Body of pancreas (tissue), 4 donors: ENCODE measurements around the gene SRPK2. TPM values are rescaled to one million over a fixed set of nuclear protein-coding genes. Genes with fewer than 3 reads are reported as not detected.
"Not testable (repeated sequence)": the region's sequence is repeated elsewhere in the genome, so short reads cannot be mapped to it uniquely, and the experiment has no call there.

Experiments used
- ATAC-seq: fragments of 150-250 bp; one replicate; pipeline ENCODE4 v1.9.1; 2016
- DNase-seq, 4 donors: peaks; one replicate each; pipeline ENCODE4 v3.0.0-alpha.2; 2019
- H3K27ac ChIP-seq, 4 donors: fragments of 200-600 bp; sonication (generic); 1 replicate in 3 of 4; 2 replicates in 1 of 4; pipeline versions ENCODE4 v1.5.1 to v1.6.1; 2016 to 2019; ENCODE audit warnings: mild to moderate bottlenecking in 1 of 4, mixed read lengths in 1 of 4, moderate library complexity in 1 of 4
- H3K27me3 ChIP-seq, 2 donors: fragments of 200-600 bp; sonication (generic); one replicate each; pipeline ENCODE4 v1.6.0; 2016; ENCODE audit warnings: mild to moderate bottlenecking in 1 of 2
- H3K36me3 ChIP-seq, 2 donors: fragments of 200-600 bp; sonication (generic); replicated peaks in 1 of 2; 2 replicates each; pipeline ENCODE4 v1.5.1; 2016; ENCODE audit warnings: low read depth in 2 of 2; ENCODE audit not compliant: insufficient read depth in 1 of 2
- H3K4me1 ChIP-seq: fragments of 200-600 bp; sonication (generic); one replicate; pipeline ENCODE4 v1.6.0; 2016
- H3K4me3 ChIP-seq, 2 donors: fragments of 200-600 bp; sonication (generic); 1 replicate in 1 of 2; 2 replicates in 1 of 2; pipeline ENCODE4 v1.5.1; 2016 to 2019
- H3K9me3 ChIP-seq, 3 donors: fragments of 200-600 bp; sonication (generic); 1 replicate in 2 of 3; 2 replicates in 1 of 3; pipeline ENCODE4 v1.5.1; 2016
- POLR2A ChIP-seq, 3 donors: fragments of 450-650 bp; IDR thresholded peaks; one replicate each; pipeline ENCODE4 v1.6.1; 2016; ENCODE audit warnings: antibody characterized with exemption in 3 of 3, mild to moderate bottlenecking in 2 of 3
- WGBS, 2 donors: methylation state at CpG; one replicate each; pipeline ENCODE4 v1.1.5; 2017; 5-methylcytosine and 5-hydroxymethylcytosine counted together
- intact Hi-C: fragments of 100-400 bp; cut with DNase I; formaldehyde crosslinking; loops from one replicate; pipeline ENCODE4 v1.15.1; 2023
- total RNA-seq, 2 donors: library from RNA; depleted of rRNA; stranded (reverse); fragments of >200 nt; gene quantifications; one replicate each; pipeline ENCODE4 v1.1.0, GENCODE V29; 2016
- TF ChIP-seq, protein P1 (sequence below), 7 experiments: fragments of 450-650 bp in 4 of 7; fragments of 200-600 bp in 3 of 7; sonication (generic) in 3 of 7; IDR thresholded peaks; one replicate each; pipeline ENCODE4 v1.5.1; 2016 to 2019; ENCODE audit warnings: antibody characterized with exemption in 7 of 7

SRPK2 gene
- total RNA-seq, 2 donors from 2014 or later, result 23.4 to 31.1 TPM

- 65 to 76% methylated on average over 2 of the region's 2 CpGs for WGBS, 2 donors
- no peak for TF ChIP-seq POLR2A (IDR thresholded peaks at IDR 0.05)
- TF ChIP-seq, protein P1, sequence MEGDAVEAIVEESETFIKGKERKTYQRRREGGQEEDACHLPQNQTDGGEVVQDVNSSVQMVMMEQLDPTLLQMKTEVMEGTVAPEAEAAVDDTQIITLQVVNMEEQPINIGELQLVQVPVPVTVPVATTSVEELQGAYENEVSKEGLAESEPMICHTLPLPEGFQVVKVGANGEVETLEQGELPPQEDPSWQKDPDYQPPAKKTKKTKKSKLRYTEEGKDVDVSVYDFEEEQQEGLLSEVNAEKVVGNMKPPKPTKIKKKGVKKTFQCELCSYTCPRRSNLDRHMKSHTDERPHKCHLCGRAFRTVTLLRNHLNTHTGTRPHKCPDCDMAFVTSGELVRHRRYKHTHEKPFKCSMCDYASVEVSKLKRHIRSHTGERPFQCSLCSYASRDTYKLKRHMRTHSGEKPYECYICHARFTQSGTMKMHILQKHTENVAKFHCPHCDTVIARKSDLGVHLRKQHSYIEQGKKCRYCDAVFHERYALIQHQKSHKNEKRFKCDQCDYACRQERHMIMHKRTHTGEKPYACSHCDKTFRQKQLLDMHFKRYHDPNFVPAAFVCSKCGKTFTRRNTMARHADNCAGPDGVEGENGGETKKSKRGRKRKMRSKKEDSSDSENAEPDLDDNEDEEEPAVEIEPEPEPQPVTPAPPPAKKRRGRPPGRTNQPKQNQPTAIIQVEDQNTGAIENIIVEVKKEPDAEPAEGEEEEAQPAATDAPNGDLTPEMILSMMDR (IDR thresholded peaks at IDR 0.05), result no peak
- Histone ChIP-seq H3K27me3 (no peaks in the 10 kb centered on the region), H3K4me3 (no peak overlapping the region), H3K27ac (no peak overlapping the region), H3K4me1 (peaks cover 38% of the 10 kb centered on the region), H3K9me3 (no peaks in the 10 kb centered on the region), H3K36me3 (no peaks in the 10 kb centered on the region)
- ATAC-seq (no peak), DNase-seq (no peak)
- intact Hi-C loops, result no loop called here
Measured at GRCh38 chr7:105305633-105306032, 83.1 kb downstream of the SRPK2 start.

DNA sequence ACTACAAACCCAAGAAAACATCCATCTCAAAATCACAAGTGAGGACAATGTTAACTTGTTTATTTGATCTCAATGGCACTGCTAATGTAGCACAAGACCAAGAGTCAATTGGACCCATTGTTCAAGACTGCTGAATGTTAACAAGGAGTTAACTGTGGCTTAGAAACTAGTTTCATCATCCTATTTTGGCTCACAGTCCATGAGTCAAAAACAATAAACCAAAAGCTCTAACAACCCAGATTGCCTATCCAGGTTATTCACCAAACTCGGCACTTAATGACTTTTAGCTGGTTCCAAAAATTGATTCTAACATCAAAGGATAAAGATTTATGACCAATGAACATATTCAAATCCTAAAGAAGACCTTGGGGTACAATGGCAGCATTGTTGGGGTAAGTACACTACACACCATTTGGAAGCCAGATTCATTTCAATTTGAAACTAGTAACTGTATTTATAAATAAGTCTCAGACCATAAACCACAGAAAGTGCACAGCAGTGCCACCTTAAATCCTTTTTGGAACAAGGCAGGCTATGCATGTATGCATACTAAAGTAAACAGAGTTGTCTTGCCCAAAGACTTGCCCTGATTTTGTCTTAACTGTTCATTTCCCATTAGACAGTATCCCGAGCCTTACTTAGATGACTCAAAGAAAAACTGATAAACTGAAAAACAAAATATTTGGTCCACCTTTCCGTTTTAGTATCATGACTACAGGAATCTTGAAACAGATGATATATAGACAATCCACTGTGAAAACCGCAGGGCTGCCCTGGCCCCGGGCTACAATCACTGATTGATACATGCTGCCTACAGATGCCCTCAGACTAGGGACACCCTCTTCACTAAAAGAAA, 84.5 kb downstream of the SRPK2 start:
- intact Hi-C loops, result no loop called here
- Histone ChIP-seq H3K4me3 (no peak overlapping the region), H3K27ac (peak overlapping the region in 2 of 4 donors; percentile 20 to 55), H3K4me1 (peaks cover 30% of the 10 kb centered on the region), H3K9me3 (no peaks in the 10 kb centered on the region), H3K36me3 (no peaks in the 10 kb centered on the region), H3K27me3 (no peaks in the 10 kb centered on the region)
- ATAC-seq (peak; percentile 73), DNase-seq (no peak)
- no peak for TF ChIP-seq POLR2A (IDR thresholded peaks at IDR 0.05)
- TF ChIP-seq, protein P1 (IDR thresholded peaks at IDR 0.05), result no peak
- 13 to 22% methylated on average over 5 of the region's 5 CpGs for WGBS, 2 donors

DNA sequence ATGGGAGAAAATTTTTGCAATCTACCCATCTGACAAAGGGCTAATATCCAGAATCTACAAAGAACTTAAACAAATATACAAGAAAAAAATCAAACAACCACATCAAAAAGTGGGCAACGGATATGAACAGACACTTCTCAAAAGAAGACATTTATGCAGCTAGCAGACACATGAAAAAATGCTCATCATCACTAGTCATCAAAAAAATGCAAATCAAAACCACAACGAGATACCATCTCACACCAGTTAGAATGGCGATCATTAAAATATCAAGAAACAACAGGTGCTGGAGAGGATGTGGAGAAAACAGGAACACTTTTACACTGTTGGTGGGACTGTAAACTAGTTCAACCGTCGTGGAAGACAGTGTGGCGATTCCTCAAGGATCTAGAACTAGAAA, 88.1 kb downstream of the SRPK2 start:
- H3K4me3 ChIP-seq, intact Hi-C loops, H3K27me3 ChIP-seq, H3K36me3 ChIP-seq, H3K9me3 ChIP-seq, H3K27ac ChIP-seq, DNase-seq, ATAC-seq: not testable (repeated sequence)
- H3K4me1 ChIP-seq, result peaks cover 15% of the 10 kb centered on the region
- 87 to 90% methylated on average over 6 of the region's 6 CpGs for WGBS, 2 donors

DNA sequence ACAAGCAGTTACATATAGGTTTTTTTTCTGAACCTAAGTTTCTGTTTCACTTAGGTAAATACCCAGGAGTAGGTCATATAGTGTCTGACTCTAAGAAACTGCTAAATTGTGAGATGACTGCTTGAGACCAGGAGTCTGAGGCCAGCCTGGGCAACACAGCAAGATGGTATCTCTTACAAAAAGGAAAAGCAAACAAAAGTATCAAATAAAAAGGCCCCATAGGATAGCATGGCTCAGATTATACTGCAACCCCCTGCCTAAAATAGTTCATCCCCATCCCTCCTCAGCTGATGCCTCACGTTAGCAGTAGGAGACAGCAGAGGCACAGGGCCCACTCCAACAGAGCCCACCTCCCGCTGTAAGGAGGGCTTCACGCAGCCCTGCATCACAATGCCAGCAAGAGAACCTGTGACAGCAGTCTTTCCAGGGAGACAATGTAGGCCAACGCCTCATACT, 90.3 kb downstream of the SRPK2 start:
- intact Hi-C loops, result no loop called here
- Histone ChIP-seq H3K4me1 (no peaks in the 10 kb centered on the region), H3K9me3 (no peaks in the 10 kb centered on the region), H3K27ac (no peak overlapping the region), H3K27me3 (no peaks in the 10 kb centered on the region), H3K4me3 (no peak overlapping the region), H3K36me3 (no peaks in the 10 kb centered on the region)
- no peak for DNase-seq
- WGBS, 2 donors, result 50 to 91% methylated on average over 1 to 4 of the region's 4 CpGs
- TF ChIP-seq, protein P1 (IDR thresholded peaks at IDR 0.05), result no peak
- no peak for TF ChIP-seq POLR2A (IDR thresholded peaks at IDR 0.05)
- ATAC-seq, result no peak

DNA sequence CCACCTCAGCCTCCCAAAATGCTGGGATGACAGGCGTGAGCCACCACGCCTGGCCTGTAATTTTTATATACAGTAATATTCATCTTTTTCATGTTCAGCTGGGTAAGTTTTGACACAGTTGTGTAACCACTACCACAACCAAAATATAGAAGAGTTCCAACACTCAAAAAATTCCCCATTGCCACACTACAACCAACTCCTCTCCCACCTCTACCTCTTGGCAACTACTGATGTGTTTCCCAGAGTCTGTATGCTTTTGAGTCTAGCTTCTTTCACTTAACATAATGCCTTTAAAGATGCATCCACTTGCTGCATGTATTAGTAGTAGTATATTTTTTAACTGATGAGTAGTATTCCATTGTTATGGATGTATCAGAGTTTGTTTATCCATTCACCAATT, 90.7 kb downstream of the SRPK2 start:
- H3K9me3 ChIP-seq, result no peaks in the 10 kb centered on the region
- no peaks in the 10 kb centered on the region for H3K27me3 ChIP-seq
- no peak for ATAC-seq
- WGBS, 2 donors, result 92 to 100% methylated on average over 2 of the region's 2 CpGs
- no peak for DNase-seq
- intact Hi-C loops, result no loop called here
- H3K4me3 ChIP-seq, result no peak overlapping the region
- no peak overlapping the region for H3K27ac ChIP-seq
- H3K4me1 ChIP-seq, result no peaks in the 10 kb centered on the region
- no peaks in the 10 kb centered on the region for H3K36me3 ChIP-seq
- no peak for TF ChIP-seq POLR2A (IDR thresholded peaks at IDR 0.05)
- TF ChIP-seq, protein P1 (IDR thresholded peaks at IDR 0.05), result no peak
